Cardiac muscle cell (in vitro differentiated cells and primary cell): ENCODE measurements around the gene C22orf39. TPM values are rescaled to one million over a fixed set of nuclear protein-coding genes. Genes with fewer than 3 reads are reported as not detected.

Source experiments
- DNase-seq, 2 donors: peaks; one replicate each; pipeline versions ENCODE4 v3.0.0 to v3.0.0-alpha.2; 2010 to 2017; ENCODE audit warnings: low read depth in 1 of 2, low spot score in 1 of 2
- H3K27ac ChIP-seq: fragments of 200-600 bp; sonication (generic); 2 replicates; pipeline ENCODE4 v1.5.1; 2016
- H3K27me3 ChIP-seq: fragments of 200-600 bp; sonication (generic); 2 replicates; pipeline ENCODE4 v1.6.0; 2016; ENCODE audit warnings: control low read depth
- H3K36me3 ChIP-seq: fragments of 200-600 bp; sonication (generic); 2 replicates; pipeline ENCODE4 v1.5.1; 2016; ENCODE audit warnings: control low read depth
- H3K4me1 ChIP-seq: fragments of 200-600 bp; sonication (generic); 2 replicates; pipeline ENCODE4 v1.8.1; 2017; ENCODE audit warnings: low read depth, mild to moderate bottlenecking, mixed run types
- H3K4me3 ChIP-seq: fragments of 200-600 bp; sonication (generic); 2 replicates; pipeline ENCODE4 v1.5.1; 2016; ENCODE audit warnings: mild to moderate bottlenecking
- H3K9me3 ChIP-seq: fragments of 200-600 bp; sonication (generic); 2 replicates; pipeline ENCODE4 v1.5.1; 2017; ENCODE audit warnings: low read depth, mild to moderate bottlenecking, control low read depth
- CTCF ChIP-seq: IDR thresholded peaks from 2 replicates; pipeline ENCODE4 v1.5.1; 2012; ENCODE audit warnings: low read depth, mild to moderate bottlenecking, low read length
- polyA plus RNA-seq: library from polyadenylated mRNA; unstranded; fragments of >200 nt; fragmentation: Nextera tagmentation; extraction: Ambion mirVana; gene quantifications from 2 replicates; pipeline ENCODE4 v1.2.1, GENCODE V29; 2016
- total RNA-seq: library from RNA; depleted of rRNA; stranded (reverse); fragments of >200 nt; gene quantifications from 2 replicates; pipeline ENCODE4 v1.2.3, GENCODE V29; 2016

Gene C22orf39
- total RNA-seq (102 and 146 TPM in 2 replicates), polyA plus RNA-seq (117 and 133 TPM in 2 replicates)

GRCh38 chr22:19447330-19448075, at the start of gene C22orf39:
TSS of gene C22orf39 (minus strand) at chr22:19447711. CDS start at chr22:19447688, 23 bp downstream.
- H3K27ac ChIP-seq, result peak within 1 kb of the TSS; percentile 97
- peak within 1 kb of the TSS; percentile 63 for H3K4me3 ChIP-seq
- peak; percentile 95 to 96 for DNase-seq
- no peak for TF ChIP-seq CTCF
- peaks cover 14% of the 10 kb centered on the region for H3K36me3 ChIP-seq
- H3K27me3 ChIP-seq, result no peaks in the 10 kb centered on the region
- peaks cover 16% of the 10 kb centered on the region for H3K4me1 ChIP-seq
- H3K9me3 ChIP-seq, result no peaks in the 10 kb centered on the region

GRCh38 chr22:19497245-19497644, 49.7 kb upstream of the C22orf39 start:
- Histone ChIP-seq H3K4me3 (no peak overlapping the region), H3K36me3 (no peaks in the 10 kb centered on the region), H3K4me1 (no peaks in the 10 kb centered on the region), H3K27ac (no peak overlapping the region), H3K9me3 (no peaks in the 10 kb centered on the region), H3K27me3 (no peaks in the 10 kb centered on the region)
- no peak for TF ChIP-seq CTCF
- peak in 1 of 2 donors; percentile 90 for DNase-seq

- no peak overlapping the region for H3K4me3 ChIP-seq
- H3K9me3 ChIP-seq, result no peaks in the 10 kb centered on the region
- no peaks in the 10 kb centered on the region for H3K4me1 ChIP-seq
- no peaks in the 10 kb centered on the region for H3K27me3 ChIP-seq
- TF ChIP-seq CTCF, result no peak
- no peaks in the 10 kb centered on the region for H3K36me3 ChIP-seq
- no peak for DNase-seq
- no peak overlapping the region for H3K27ac ChIP-seq
Measured at GRCh38 chr22:19496324-19496630, 48.8 kb upstream of the C22orf39 start.

- no peaks in the 10 kb centered on the region for H3K4me1 ChIP-seq
- H3K36me3 ChIP-seq, result no peaks in the 10 kb centered on the region
- no peak overlapping the region for H3K27ac ChIP-seq
- TF ChIP-seq CTCF, result peak; percentile 14
- H3K27me3 ChIP-seq, result no peaks in the 10 kb centered on the region
- H3K9me3 ChIP-seq, result no peaks in the 10 kb centered on the region
- no peak overlapping the region for H3K4me3 ChIP-seq
- peak in 1 of 2 donors; percentile 45 for DNase-seq
Measured at GRCh38 chr22:19495562-19496323, 48.2 kb upstream of the C22orf39 start.

- Histone ChIP-seq H3K9me3 (no peaks in the 10 kb centered on the region), H3K27ac (no peak overlapping the region), H3K4me3 (no peak overlapping the region), H3K4me1 (no peaks in the 10 kb centered on the region), H3K27me3 (no peaks in the 10 kb centered on the region), H3K36me3 (no peaks in the 10 kb centered on the region)
- no peak for DNase-seq
- no peak for TF ChIP-seq CTCF
Measured at GRCh38 chr22:19494676-19495173, 47.2 kb upstream of the C22orf39 start.
